Loucy (cell line): ENCODE measurements around the gene ATP11A.

Experiments used
- H2AFZ ChIP-seq: fragments of 200-600 bp; sonication (generic); 2 replicates; pipeline ENCODE4 v1.6.0; 2016; ENCODE audit warnings: antibody characterized with exemption, mild to moderate bottlenecking, low read length, moderate library complexity
- H3F3A ChIP-seq: fragments of 200-600 bp; 2 replicates; pipeline ENCODE4 v1.6.0; 2016; ENCODE audit warnings: antibody characterized with exemption, low read depth, mild to moderate bottlenecking
- H3K27me3 ChIP-seq: fragments of 200-600 bp; sonication (generic); 2 replicates; pipeline ENCODE4 v1.6.1; 2014; ENCODE audit warnings: low read length, mild to moderate bottlenecking; ENCODE audit not compliant: insufficient read depth, poor library complexity, severe bottlenecking
- H3K36me3 ChIP-seq: fragments of 200-600 bp; sonication (generic); 2 replicates; pipeline ENCODE4 v1.6.1; 2016; ENCODE audit warnings: low read length; ENCODE audit not compliant: insufficient read depth
- H3K4me1 ChIP-seq: fragments of 200-600 bp; sonication (generic); 2 replicates; pipeline ENCODE4 v1.5.1; 2014; ENCODE audit warnings: low read length, mild to moderate bottlenecking; ENCODE audit not compliant: insufficient read depth, poor library complexity, severe bottlenecking
- H3K4me2 ChIP-seq: fragments of 200-600 bp; sonication (generic); 2 replicates; pipeline ENCODE4 v1.6.0; 2014; ENCODE audit warnings: antibody characterized with exemption, low read length, low read depth, mild to moderate bottlenecking; ENCODE audit not compliant: poor library complexity, severe bottlenecking
- H3K4me3 ChIP-seq: fragments of 200-600 bp; sonication (generic); 2 replicates; pipeline ENCODE4 v1.5.1; 2014; ENCODE audit warnings: low read length, mild to moderate bottlenecking, mixed read lengths; ENCODE audit not compliant: poor library complexity, severe bottlenecking
- H3K79me2 ChIP-seq: fragments of 200-600 bp; sonication (generic); 2 replicates; pipeline ENCODE4 v1.6.1; 2014; ENCODE audit warnings: low read length; ENCODE audit not compliant: insufficient read depth
- H3K9ac ChIP-seq: fragments of 200-600 bp; sonication (generic); 2 replicates; pipeline ENCODE4 v1.6.0; 2014; ENCODE audit warnings: mild to moderate bottlenecking, low read depth, low read length, moderate library complexity; ENCODE audit not compliant: poor library complexity, severe bottlenecking
- H3K9me2 ChIP-seq: fragments of 200-600 bp; sonication (generic); replicated peaks from 2 replicates; pipeline ENCODE4 v1.6.1; 2016; ENCODE audit warnings: low read depth, low read length, mixed read lengths
- H3K9me3 ChIP-seq: fragments of 200-600 bp; sonication (generic); 2 replicates; pipeline ENCODE4 v1.6.1; 2014; ENCODE audit warnings: mild to moderate bottlenecking, antibody characterized with exemption, low read length, low read depth; ENCODE audit not compliant: insufficient read depth
- H4K20me1 ChIP-seq: fragments of 200-600 bp; sonication (generic); 2 replicates; pipeline ENCODE4 v1.6.0; 2014; ENCODE audit warnings: antibody characterized with exemption, low read length, mild to moderate bottlenecking; ENCODE audit not compliant: insufficient read depth, poor library complexity, severe bottlenecking
- EZH2phosphoT487 ChIP-seq: fragments of 200-600 bp; IDR thresholded peaks from 2 replicates; pipeline ENCODE4 v1.6.1; 2018; ENCODE audit warnings: antibody characterized with exemption, mild to moderate bottlenecking, moderate library complexity, borderline replicate concordance
- TF ChIP-seq, protein P1 (sequence below): fragments of 200-600 bp; sonication (generic); conservative IDR thresholded peaks from 2 replicates; pipeline ENCODE4 v1.5.1; 2014; ENCODE audit warnings: mild to moderate bottlenecking, antibody characterized with exemption, low read length

Gene ATP11A

DNA sequence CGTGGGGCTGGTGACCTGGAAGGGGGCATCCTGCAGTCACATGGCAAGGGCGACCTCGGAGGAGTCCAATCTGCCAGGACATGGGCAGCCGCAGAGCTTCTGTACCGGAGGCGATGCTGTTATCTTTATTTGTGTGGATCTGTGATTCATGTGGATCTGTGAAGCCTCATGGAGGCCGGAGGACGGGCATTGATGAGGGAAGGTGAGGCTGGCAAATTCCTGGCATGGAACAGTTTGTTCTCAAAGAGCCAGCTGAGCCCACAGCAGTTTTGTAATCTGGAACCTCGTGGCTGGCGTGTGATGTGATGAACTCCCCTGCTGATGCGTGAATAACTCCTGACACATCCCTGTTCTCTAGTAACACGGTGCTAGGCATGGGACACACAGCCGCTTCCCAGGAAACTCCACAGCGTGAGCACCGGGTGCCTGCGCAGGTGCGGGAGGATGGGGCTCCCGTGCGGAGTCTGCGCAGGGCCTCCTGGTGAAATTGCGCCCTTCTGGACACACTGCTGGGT, 40.4 kb downstream of the ATP11A start:
- Histone ChIP-seq H3K4me1 (peaks cover 18% of the 10 kb centered on the region), H3K79me2 (peaks cover 32% of the 10 kb centered on the region; the same call in 1 of the 2 replicates)
- TF ChIP-seq, protein P1, sequence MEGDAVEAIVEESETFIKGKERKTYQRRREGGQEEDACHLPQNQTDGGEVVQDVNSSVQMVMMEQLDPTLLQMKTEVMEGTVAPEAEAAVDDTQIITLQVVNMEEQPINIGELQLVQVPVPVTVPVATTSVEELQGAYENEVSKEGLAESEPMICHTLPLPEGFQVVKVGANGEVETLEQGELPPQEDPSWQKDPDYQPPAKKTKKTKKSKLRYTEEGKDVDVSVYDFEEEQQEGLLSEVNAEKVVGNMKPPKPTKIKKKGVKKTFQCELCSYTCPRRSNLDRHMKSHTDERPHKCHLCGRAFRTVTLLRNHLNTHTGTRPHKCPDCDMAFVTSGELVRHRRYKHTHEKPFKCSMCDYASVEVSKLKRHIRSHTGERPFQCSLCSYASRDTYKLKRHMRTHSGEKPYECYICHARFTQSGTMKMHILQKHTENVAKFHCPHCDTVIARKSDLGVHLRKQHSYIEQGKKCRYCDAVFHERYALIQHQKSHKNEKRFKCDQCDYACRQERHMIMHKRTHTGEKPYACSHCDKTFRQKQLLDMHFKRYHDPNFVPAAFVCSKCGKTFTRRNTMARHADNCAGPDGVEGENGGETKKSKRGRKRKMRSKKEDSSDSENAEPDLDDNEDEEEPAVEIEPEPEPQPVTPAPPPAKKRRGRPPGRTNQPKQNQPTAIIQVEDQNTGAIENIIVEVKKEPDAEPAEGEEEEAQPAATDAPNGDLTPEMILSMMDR = no peak
- no peak for TF ChIP-seq EZH2phosphoT487

DNA sequence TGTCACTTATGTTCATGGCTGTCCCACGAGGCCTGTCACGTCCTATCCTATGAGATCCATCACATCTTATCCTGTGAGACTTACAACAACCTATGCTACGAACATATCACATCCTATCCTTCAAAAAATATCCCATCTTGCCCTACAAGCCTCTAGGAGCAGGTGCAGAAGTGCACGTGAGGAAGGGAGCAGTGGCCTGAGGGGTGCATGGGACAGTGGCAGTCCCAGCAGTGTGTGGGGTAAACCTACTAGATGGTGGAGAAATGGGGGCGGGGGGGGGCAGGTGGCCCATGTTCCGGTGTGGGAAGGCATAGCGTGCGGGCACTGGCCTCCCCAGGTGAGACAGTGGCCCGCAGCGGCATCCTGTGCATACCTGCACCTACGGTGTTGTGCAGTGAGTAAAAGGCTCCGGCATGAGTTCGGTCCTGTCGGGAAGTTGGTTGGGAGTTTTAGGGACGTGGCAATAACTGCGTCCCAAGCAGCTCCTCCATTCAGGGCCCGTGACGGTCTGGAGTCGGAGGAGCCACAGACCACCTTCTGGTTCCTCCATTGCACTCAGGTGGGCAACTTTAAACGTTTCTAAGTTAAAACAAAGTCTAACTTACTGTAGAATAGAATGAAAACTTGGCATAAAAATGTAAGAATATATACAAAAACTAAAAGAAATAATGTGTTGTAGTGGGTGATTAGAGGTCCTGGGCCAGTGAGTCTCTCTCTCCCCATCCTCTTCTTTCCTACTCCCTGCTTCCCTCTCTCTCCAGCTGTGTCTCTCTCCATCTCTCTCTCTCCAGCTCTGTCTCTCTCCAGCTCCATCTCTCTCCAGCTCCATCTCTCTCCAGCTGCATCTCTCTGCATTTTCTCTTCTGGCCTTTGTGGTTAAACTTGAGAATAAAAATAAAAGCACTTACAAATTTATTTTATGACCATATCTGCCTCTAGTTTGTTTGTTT, 42.1 kb downstream of the ATP11A start:
- Histone ChIP-seq H3K4me2 (no peak overlapping the region), H3K36me3 (no peaks in the 10 kb centered on the region; the same call in 1 of the 2 replicates), H3K4me1 (peaks cover under 1% of the 10 kb centered on the region), H3K9me2 (no peaks in the 10 kb centered on the region), H3F3A (no peaks in the 10 kb centered on the region), H2AFZ (no peak overlapping the region), H3K79me2 (peaks cover 26% of the 10 kb centered on the region; the same call in 1 of the 2 replicates), H3K9ac (no peak overlapping the region), H3K4me3 (no peak overlapping the region), H4K20me1 (no peaks in the 10 kb centered on the region), H3K27me3 (no peaks in the 10 kb centered on the region), H3K9me3 (no peaks in the 10 kb centered on the region)
- TF ChIP-seq EZH2phosphoT487 = no peak
- TF ChIP-seq, protein P1 = no peak

More for the DNA sequence above, 40.4 kb downstream of the ATP11A start:
- H2AFZ ChIP-seq = no peak overlapping the region
- H3F3A ChIP-seq = no peaks in the 10 kb centered on the region
- H3K4me2 ChIP-seq = no peak overlapping the region
- H4K20me1 ChIP-seq = no peaks in the 10 kb centered on the region
- H3K9ac ChIP-seq = no peak overlapping the region
- H3K36me3 ChIP-seq = no peaks in the 10 kb centered on the region
- no peaks in the 10 kb centered on the region for H3K9me2 ChIP-seq
- no peaks in the 10 kb centered on the region for H3K9me3 ChIP-seq
- H3K27me3 ChIP-seq = no peaks in the 10 kb centered on the region
- no peak overlapping the region for H3K4me3 ChIP-seq

DNA sequence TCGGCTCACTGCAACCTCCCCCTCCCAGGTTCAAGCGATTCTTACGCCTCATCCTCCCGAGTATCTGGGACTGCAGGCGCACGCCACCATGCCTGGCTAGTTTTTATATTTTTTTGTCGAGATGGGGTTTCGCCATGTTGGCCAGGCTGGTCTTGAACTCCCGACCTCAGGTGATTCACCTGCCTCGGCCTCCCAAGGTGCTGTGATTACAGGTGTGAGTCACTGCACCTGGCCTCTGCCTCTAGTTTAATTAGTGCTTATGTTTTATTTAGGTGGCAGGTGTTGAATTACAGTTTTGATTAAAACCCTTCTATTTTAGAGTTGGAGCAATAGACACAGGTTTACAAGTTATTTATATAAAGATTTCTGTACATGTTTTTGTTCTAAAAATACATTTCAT, 42.8 kb downstream of the ATP11A start:
- Histone ChIP-seq H3K4me3 (no peak overlapping the region), H3K9ac (no peak overlapping the region)
- TF ChIP-seq EZH2phosphoT487 = no peak
- TF ChIP-seq, protein P1 = no peak

More for the DNA sequence above, 42.8 kb downstream of the ATP11A start:
- H3K27me3 ChIP-seq = no peaks in the 10 kb centered on the region
- no peak overlapping the region for H2AFZ ChIP-seq
- no peaks in the 10 kb centered on the region for H3K4me1 ChIP-seq
- no peaks in the 10 kb centered on the region; the same call in 1 of the 2 replicates for H3K36me3 ChIP-seq
- peaks cover 21% of the 10 kb centered on the region; the same call in 1 of the 2 replicates for H3K79me2 ChIP-seq
- H3F3A ChIP-seq = no peaks in the 10 kb centered on the region
- no peaks in the 10 kb centered on the region for H3K9me3 ChIP-seq
- H3K9me2 ChIP-seq = no peaks in the 10 kb centered on the region
- H3K4me2 ChIP-seq = no peak overlapping the region
- H4K20me1 ChIP-seq = no peaks in the 10 kb centered on the region
